HG02623 (cell line): ENCODE measurements around the gene FAM184A.
"Not testable (repeated sequence)": the region's sequence is repeated elsewhere in the genome, so short reads cannot be mapped to it uniquely, and the experiment has no call there.

Experiments
- ATAC-seq: cut with Tn5 transposase; IDR thresholded peaks from one replicate; pipeline ENCODE4 v1.9.1; 2021; ENCODE audit warnings: moderate library complexity; ENCODE audit not compliant: unreplicated experiment

FAM184A gene

DNA sequence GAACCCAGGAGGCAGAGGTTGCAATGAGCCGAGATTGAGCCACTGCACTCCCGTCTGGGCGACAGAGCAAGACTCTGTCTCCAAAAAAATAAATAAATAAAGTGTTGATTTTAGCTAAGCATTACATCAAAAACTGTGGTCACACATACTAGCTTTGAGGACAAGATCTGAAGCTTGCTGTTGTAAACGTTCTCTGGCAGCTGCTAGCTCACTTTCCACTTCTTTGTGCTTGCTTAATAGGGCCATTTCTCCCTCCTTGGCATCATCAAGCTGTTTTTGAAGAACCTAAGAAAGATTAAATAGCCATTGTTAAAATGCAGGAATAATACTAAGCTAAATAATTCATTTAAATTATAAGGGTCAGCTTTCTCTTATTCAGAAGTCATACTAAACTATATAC, 55.7 kb downstream of the FAM184A start:
- no peak for ATAC-seq

DNA sequence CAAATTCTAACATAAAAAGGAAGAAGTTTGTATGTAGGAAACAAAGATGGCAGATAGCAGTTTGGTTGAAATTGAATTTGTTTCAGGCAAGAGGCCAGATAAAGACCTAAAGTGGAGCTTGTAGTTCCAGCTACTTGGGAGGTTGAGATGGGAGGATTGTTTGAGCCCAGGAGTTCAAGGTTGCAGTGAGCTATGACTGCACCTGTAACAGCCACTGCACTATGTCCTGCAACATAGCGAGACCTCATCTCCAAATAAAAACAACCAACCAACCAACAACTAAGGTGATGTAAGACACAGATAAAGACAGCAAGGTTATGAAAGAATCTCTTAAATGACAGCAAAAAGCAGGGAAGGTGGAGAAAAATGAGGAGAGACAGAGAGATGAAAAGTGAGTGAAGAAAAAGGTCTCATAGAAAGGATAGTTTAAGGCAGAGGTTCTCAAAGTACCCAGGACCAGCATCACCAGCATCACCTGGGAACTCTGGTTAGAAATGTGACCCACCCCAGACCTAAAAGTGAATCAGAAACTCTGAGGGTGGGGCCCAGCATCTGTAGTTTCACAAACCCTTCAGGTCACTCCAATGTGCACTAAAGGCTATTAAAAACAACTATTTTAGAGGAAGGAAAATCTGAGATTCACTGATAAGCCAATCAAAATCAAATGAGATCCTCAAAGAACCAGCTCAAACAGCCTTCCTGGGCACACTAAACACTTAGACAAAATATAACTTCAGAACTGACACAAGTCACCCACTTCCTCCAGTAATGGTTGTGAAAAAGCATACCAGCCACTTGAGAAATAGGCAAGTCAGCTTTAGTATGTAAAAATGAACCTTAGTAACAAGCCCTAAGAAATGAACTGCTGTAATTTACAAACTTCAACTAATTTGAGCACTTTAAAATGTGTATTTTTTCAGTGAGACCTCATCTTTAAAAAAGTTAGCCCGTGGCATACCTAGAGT, 57.6 kb downstream of the FAM184A start:
- ATAC-seq: no peak

DNA sequence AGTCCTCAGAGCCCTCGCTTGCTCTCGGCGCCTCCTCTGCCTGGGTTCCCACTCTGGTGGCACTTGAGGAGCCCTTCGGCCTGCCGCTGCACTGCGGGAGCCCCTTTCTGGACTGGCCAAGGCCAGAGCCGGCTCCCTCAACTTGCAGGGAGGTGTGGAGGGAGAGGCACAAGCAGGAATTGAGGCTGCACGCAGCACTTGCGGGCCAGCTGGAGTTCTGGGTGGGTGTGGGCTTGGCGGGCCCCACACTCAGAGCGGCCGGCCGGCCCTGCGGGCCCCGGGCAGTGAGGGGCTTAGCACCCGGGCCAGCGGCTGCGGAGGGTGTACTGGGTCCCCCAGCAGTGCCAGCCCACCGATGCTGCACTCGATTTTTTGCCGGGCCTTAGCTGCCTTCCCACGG, 63.3 kb downstream of the FAM184A start:
- ATAC-seq: not testable (repeated sequence)

DNA sequence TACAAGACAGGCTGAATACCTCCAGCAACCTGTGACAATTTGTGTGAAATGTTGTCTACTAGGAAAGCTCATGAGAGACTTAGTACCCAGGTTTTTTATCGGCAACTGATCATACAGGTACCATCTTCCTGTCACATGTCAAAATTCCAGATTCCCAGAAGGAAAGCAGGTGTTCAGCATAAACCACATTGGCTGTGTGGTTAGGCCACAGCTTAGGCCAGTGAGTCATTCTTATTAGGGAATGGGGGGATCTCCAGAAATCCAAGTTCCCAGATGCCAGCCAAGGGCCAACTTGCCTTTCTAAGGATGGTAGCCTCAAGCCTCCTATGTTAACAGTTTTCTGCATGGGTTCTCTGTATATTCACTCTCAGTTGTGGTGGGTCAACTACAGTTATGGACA, 65.9 kb downstream of the FAM184A start:
- ATAC-seq: no peak

DNA sequence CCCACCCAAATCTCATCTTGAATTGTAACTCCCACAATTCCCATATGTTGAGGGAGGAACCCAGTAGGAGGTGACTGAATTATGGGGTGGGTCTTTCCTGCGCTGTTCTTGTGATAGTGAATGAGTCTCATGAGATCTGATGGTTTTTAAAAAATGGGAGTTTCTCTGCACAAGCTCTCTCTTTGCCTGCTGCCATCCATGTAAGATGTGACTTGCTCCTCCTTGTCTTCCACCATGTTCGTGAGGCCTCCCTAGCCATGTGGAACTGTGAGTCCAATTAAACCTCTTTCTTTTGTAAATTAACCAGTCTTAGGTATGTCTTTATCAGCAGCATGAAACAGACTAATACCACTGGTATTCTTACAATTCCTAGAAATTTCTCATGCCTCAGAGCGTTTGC, 69.2 kb downstream of the FAM184A start:
- ATAC-seq: not testable (repeated sequence)

DNA sequence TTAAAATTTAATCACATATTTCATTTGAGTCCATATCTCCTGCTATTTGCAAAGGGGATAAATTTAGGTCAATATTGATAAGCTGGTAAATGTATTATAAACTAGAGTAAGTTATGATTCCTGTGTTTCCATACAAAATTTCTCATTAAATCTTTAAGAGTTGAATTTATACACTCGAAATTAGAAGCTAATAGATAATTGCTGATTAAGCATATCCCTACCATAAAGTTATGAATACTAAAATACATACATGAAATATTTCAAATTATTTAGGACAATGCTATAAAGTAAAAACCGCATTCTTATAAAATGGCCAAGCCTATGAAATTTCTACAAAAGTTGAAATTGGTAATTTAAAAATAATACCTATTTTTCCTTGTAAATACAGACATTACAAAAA, 71.5 kb downstream of the FAM184A start:
- ATAC-seq: no peak

DNA sequence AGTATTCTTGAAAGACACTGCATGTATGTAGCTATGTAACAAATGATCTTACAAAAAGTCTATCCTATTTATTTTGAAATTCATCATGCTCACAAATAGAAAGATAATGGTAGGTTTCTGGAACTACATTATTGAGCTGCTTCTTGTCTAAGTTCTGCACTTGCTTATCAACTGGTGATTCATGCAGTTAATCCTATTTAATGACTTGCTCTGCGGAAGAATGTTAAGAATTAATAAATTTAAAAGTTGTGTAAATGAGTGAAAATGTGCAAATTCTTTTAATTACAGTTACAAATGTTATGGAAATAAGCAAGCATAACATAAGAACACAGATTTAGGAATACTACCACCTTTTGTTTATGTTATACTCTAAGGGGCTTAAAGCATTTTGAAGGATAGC, 76.4 kb downstream of the FAM184A start:
- no peak for ATAC-seq

DNA sequence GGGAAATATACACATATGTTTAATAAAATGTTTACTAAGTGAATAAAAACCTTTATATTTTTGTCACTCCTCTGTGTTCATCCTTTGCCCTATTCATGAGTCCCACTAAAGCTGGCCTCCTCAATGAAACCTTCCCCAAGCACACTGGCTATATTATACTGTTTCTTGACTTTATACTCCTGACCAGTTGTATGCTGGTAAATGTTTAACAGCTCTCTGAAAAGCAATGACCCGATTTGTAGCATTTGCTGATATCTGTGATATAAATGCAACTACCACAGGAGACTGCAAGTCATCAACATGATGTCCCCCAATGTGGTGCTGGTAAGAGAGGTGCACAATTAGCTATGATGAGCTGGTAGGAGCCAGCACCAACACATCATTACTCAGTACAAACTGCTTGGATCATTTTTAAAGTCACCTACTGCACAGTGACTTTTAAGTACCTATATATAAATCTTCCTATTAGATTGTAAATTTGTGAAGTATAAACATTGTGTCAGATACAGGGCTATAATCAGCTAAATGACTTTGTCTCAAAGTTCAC, 78.9 kb downstream of the FAM184A start:
- ATAC-seq: no peak

DNA sequence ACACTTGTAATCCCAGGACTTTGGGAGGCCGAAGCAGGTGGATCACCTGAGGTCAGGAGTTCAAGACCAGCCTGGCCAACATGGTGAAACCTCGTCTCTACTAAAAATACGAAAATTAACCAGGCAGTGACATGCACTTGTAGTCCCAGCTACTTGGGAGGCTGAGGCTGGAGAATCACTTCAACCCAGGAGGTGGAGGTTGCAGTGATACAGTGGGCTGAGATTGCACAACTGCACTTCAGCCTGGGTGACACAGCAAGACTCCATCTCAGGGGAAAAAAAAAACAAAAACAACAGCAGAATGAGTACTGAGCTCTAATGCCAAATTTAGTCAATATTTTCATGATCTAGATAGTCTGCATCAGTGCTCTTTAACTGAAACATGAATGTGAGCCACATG, 81.0 kb downstream of the FAM184A start:
- ATAC-seq: not testable (repeated sequence)

DNA sequence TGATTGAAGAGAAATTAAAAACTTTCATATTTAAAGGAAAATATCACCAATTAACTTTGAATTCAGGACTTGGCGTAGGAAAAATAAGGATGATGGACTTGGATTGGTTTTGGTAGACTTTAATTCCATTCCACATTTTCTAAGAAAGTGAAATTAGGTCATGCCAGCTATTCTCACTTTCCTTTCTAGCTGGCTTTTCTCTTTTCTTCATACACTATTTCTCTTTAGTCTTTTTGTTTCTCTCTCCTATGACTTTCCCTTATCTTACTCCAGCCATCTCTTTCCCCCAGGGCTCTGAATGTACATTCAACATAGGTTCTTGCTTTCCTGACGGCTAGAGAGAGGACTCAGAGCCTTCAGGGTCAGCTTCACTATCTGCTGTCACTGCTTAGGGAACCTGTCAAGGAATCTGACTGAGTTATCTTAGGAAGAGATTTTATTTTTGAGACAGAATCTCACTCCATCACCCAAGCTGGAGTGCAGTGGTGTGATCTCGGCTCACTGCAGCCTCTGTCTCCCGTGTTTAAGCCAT, 82.1 kb downstream of the FAM184A start:
- ATAC-seq: no peak

DNA sequence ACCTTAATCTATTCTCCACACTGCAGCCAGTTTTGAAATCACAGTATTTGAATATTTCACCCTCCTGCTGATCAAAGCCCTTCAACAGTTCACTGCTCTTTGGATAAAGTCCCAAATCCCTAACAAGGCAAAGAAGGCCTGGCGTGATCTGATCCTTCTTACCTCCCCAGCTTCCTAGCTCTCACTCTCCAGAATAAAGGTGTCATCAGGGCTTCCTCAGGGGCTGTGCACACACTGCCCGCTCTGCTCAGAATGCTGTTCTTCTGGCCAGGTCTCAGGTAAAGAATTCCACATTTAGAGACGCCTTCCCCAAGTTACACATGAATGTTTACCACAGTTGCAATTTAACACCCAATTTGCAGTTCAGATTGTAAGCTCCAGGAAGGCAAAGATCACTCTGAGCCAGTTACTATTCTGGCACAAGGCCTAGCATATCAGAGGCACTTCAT, 84.6 kb downstream of the FAM184A start:
- ATAC-seq: no peak

DNA sequence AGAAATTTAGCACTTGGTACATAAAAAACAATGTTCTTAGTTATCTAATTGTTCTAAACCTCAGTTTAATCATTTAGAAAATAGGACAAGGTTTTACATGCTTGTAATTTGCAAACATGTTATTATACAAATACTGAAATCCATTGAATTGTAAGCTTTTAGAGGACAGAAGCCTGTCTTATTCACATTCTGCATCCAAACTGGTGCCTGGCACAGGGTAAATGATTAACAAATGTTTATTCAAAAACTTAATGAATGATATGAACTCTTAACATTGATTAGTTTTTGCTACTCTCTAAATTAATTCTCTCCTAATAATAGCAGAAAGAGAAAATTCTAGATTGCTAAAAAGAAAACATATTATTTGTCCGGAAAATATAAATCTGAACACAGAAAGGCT, 85.1 kb downstream of the FAM184A start:
- no peak for ATAC-seq

DNA sequence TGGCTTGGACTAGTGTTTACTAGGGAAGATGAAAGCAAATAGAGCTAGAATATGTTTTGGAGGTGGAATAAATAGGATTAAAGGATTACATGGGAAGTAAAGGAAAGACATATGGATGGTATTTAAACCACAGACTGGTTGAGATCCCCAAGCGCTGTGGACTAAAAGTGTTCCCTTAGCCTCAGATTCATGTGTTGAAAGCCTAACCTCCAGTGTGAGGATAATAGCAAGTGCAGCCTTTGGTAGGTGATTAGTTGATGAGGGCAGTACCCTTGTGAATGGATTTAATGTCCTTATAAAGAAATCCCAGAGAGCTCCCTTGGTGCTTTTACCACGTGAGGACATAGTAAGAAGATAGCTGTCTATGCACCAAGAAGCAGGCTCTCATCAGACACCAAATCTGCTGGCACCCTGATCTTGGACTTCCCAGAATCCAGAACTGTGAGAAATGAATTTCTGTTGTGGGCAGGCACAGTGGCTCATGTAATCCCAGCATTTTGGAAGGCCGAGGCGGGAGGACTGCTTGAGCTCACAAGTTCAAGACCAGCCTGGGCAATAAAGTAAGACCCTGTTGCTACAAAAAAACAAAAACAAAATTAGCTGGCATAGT, 86.2 kb downstream of the FAM184A start:
- ATAC-seq: no peak

DNA sequence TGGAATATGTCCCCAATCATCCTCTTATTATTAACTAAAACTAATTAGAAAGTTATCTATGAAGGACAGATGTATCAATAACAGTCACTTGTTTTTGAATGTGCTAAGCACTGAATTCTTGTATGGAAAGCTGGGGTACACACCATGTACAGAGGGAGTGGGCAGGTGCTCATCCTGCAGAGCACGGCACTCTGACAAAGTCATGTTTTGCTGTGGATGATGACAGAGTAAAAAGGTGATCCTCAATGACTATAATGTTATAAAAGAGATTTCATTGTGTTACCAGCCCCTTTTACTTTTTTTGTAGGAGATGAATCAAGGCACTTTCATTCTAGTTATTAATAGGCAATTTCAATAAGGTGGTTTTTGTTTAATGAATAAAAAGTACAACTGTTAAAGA, 92.2 kb downstream of the FAM184A start:
- ATAC-seq: no peak

DNA sequence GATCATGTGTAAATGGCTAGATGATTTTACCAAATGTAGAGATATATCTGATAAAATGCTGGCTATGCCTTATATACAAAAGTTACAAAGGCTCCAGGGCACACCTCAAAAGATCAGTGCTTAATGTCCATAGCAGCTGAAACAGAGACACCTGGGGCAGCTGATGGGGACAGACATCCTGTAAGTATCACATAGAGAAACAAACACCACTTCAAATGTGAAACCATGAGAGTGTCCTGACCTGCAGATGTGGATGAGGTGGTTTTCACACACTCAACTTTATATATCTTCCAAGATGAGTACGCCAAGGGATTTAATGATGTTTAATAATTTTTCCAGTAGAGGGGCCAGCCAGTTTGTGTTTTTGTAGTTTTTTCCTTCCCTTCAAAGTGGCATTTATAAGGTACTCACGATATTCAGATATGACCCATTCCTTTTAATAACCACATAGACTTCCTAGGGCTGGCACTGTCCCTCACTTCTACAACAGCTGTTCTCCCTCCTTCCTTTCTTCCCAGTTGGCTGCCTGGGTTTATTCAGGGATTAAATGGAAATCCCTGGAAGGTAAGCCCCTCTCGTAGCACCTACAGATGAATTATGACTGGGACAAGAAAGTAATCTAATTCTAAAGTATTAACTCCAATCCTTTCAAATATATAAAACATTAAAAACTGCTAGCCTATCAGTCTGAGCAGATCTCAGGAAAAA, 93.2 kb downstream of the FAM184A start:
- no peak for ATAC-seq

DNA sequence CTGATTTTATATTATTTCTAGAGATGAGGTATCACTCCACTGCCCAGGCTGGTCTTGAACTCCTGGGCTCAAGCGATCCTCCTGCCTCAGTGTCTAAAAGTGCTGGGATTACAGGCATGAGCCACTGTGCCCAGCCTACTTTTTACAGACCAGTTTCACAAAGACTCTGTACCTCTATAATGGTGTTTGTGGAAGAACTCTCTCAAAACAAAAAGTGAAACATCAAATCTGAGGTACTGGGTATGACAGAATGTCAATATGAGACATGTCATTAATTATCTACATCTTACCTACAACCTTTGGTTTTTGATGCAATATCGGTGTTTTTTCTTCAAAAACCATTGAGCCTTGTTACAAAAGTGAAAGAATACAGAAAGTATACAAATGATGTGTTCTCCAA, 94.1 kb downstream of the FAM184A start:
- peak; percentile 47 for ATAC-seq

DNA sequence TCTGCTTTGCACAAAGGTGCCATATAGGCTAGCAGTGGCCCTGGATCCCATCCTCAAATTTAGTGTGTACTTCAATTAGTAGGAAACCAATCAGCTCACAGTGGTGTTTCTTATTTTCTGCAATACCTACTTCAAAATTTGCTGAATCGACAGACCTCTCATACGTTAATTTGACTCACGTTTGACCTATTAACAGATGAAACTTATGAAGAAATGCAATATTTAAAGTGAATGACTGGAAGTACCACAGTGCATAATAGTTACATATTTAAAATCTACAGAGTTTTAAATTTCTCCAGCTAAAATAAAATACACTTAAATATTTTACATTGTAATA, 95.9 kb downstream of the FAM184A start:
- no peak for ATAC-seq

DNA sequence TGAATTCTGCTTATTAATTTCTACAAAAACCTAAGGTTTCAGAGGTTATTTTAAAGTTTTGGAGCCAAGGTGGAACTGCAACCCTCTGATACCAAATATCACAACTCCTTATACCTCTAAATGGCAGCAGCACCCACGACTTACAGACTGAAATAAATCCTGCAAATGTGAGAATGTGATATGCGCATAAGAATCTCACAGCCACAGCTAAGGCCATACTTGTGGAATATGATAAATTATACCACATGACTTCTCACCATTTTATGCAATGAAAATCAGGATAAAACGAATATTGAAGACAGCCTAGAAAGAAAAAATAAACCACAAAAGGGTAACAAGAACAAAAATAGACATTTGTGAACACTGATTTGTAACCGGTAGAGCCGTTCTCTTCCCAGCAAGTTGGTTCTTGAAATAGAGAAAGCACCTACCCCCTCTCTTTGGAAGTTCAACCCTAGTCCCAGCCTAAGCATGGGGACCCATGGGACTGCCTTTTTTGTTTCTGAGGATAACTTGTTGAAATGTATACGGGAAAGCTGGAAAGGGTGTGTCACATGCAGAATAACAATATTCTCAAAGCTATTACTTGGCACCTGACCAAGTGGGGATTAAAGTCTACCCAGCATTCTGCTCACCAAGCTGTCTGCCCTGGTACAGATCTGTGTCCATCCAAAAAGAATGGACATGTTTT, 96.4 kb downstream of the FAM184A start:
- ATAC-seq: no peak

DNA sequence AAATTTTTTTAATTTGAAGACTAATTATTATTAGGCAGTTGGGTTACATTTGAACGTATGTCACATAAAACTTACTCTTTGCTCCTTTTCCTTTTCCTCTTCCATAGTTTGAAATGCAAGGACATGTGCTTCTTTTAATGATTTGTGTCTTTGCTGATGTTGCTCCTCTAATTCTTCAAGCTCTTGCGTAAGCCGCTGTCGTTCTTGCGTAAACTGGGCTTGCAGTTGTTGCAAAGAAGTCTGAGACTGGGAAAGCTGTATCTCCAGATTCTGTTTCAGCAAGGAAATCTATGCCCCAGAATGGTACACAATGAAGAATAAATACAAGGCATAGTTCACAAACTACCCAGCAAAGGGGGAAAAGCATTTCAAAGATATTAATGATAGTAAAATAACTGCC, 98.4 kb downstream of the FAM184A start:
- ATAC-seq: no peak

DNA sequence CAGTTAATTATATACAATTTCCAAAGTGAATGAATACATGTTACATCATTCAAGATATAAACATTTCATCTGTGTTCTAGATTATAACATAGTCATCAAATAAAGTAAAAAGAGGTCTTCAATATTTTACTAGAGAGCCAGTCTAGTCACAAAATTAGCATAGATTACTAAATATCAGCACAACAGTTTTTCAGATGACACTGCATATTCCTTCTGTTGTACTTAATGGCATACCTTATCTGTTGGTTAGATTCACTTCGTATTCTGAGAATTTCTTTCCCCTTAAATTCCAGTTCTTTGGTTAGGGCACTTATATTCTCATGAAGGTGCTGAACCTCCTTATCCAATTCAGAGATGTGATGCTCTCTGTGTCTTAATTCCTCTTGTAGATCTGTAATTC, 103.7 kb downstream of the FAM184A start:
- no peak for ATAC-seq

DNA sequence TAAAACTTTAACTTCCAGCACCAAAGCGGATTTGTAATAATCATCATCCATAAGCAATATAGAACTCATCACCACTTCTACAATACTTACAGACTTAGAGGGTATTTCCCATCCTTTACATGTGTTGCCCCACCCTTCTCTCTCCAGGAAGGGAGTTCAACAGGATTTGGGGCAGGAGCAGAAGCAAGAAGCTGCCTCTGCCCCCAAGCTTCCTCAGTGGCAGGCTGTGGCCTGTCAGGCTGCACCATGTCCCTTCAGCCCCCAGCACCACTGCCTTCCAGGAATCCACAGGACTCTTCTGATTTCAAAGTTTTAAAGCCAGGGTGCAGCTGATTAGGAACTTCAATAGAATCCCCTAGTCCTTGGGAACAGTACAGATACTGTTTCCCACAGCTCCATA, 106.8 kb downstream of the FAM184A start:
- ATAC-seq: no peak
